A172 (cell line): ENCODE measurements around the gene MBNL3. TPM values are rescaled to one million over a fixed set of nuclear protein-coding genes. Genes with fewer than 3 reads are reported as not detected.
A peak's percentile ranks its signal among the peaks of the same experiment; 100 is the strongest.

Source experiments
- DNase-seq: peaks from one replicate; pipeline ENCODE4 v3.0.0-alpha.2; 2015; ENCODE audit warnings: low spot score
- total RNA-seq: library from RNA; depleted of rRNA; stranded (reverse); fragments of >200 nt; shearing (Covaris generic); gene quantifications from 2 replicates; pipeline ENCODE4 v1.2.3, GENCODE V29; 2014; rRNA removed

The MBNL3 gene
- 0.17 and 0.24 TPM in 2 replicates for total RNA-seq

- no peak for DNase-seq
These were observed at the start of gene MBNL3 for GRCh38 chrX:132488819-132489577. TSS of gene MBNL3 (minus strand) at chrX:132489038. CDS start at chrX:132439611, 49,427 bp downstream.

- DNase-seq, result no peak
These were observed 44.6 kb upstream of the MBNL3 start for GRCh38 chrX:132533409-132533808.

- DNase-seq, result no peak
These were observed 44.1 kb upstream of the MBNL3 start for GRCh38 chrX:132532913-132533312.

- DNase-seq, result no peak
These were observed 43.3 kb upstream of the MBNL3 start for GRCh38 chrX:132532097-132532496.

GRCh38 chrX:132520792-132521191 lies 32.0 kb upstream of the MBNL3 start:
- DNase-seq, result no peak

GRCh38 chrX:132520213-132520612 lies 31.4 kb upstream of the MBNL3 start:
- DNase-seq, result no peak

- no peak for DNase-seq
These were observed 29.6 kb upstream of the MBNL3 start for GRCh38 chrX:132518401-132518800.

GRCh38 chrX:132508834-132509233 lies 20.0 kb upstream of the MBNL3 start:
- no peak for DNase-seq

GRCh38 chrX:132505116-132505515 lies 16.3 kb upstream of the MBNL3 start:
- DNase-seq, result no peak

- no peak for DNase-seq
These were observed 15.6 kb upstream of the MBNL3 start for GRCh38 chrX:132504417-132504816.

- no peak for DNase-seq
These were observed 12.8 kb upstream of the MBNL3 start for GRCh38 chrX:132501606-132502005.

GRCh38 chrX:132497432-132497831 lies 8.6 kb upstream of the MBNL3 start:
- no peak for DNase-seq

- no peak for DNase-seq
These were observed 4.3 kb upstream of the MBNL3 start for GRCh38 chrX:132493095-132493494.

GRCh38 chrX:132491191-132491590 lies 2.4 kb upstream of the MBNL3 start:
- DNase-seq, result peak; percentile 4

GRCh38 chrX:132489578-132490419 lies 961 bp upstream of the MBNL3 start:
- DNase-seq, result no peak

- no peak for DNase-seq
These were observed 595 bp downstream of the MBNL3 start for GRCh38 chrX:132488180-132488705.

GRCh38 chrX:132486599-132487178 lies 2.1 kb downstream of the MBNL3 start:
- no peak for DNase-seq

- no peak for DNase-seq
These were observed 4.9 kb downstream of the MBNL3 start for GRCh38 chrX:132483951-132484350.

- DNase-seq, result no peak
These were observed 5.3 kb downstream of the MBNL3 start for GRCh38 chrX:132483488-132483887.

- DNase-seq, result no peak
These were observed 6.2 kb downstream of the MBNL3 start for GRCh38 chrX:132482632-132483031.

- DNase-seq, result no peak
These were observed 7.4 kb downstream of the MBNL3 start for GRCh38 chrX:132481449-132481848.

GRCh38 chrX:132480581-132481203 lies 8.1 kb downstream of the MBNL3 start:
- DNase-seq, result peak; percentile 31
